ENCODE results near the gene DAGLA. TPM values are rescaled to one million over a fixed set of nuclear protein-coding genes. Genes with fewer than 3 reads are reported as not detected.

Gene DAGLA
- total and polyA plus RNA-seq, 2 donors (not counting 1 experiment from before 2014, with no cell fraction given), result 0.06 TPM; not detected in 1

- no peak overlapping the region for H3K4me3 ChIP-seq (ENCODE audit: control extremely low read depth in 1 of 5, extremely low read depth in 1 of 5, insufficient read depth in 1 of 5, low read depth in 2 of 5, low read length in 4 of 5)
- ATAC-seq (ENCODE audit: low read depth) (no peak), DNase-seq (no peak)
- WGBS (ENCODE audit: insufficient coverage), result 76% methylated on average over 8 of the region's 9 CpGs
- H3K27ac ChIP-seq (ENCODE audit: low read length in 2 of 2), result no peak overlapping the region
- H3K4me2 ChIP-seq (replicated peaks; ENCODE audit: low read depth, low read length, poor library complexity, severe bottlenecking), result no peak overlapping the region
- no peaks in the 10 kb centered on the region for H3K36me3 ChIP-seq (replicated peaks in 1 of 2; ENCODE audit: control extremely low read depth in 1 of 2, control insufficient read depth in 1 of 2, extremely low read depth in 1 of 2, insufficient read depth in 2 of 2, low read length in 1 of 2)
- H3K4me1 ChIP-seq (ENCODE audit: control insufficient read depth in 2 of 2, insufficient read depth in 2 of 2, low read length in 2 of 2), result peaks cover 0 to 3% of the 10 kb centered on the region in 2 donors
- no peaks in the 10 kb centered on the region for H3K4me1 Mint-ChIP-seq
- H3K4me3 Mint-ChIP-seq, result no peak overlapping the region
- no peak overlapping the region for H3K9ac ChIP-seq (ENCODE audit: low read length)
- peaks cover 0 to 7% (median 0%) of the 10 kb centered on the region in 4 experiments for H3K27me3 ChIP-seq (replicated peaks in 1 of 4; ENCODE audit: control extremely low read depth in 1 of 4, control insufficient read depth in 3 of 4, insufficient read depth in 4 of 4, low read length in 3 of 4)
- intact Hi-C loops (cut with micrococcal nuclease), result no loop called here
- H3K27me3 Mint-ChIP-seq, result no peaks in the 10 kb centered on the region
- TF ChIP-seq CTCF (IDR thresholded peaks at IDR 0.05), result no peak
- H4K20me1 ChIP-seq (ENCODE audit: control insufficient read depth, insufficient read depth, low read length, poor library complexity, severe bottlenecking), result no peaks in the 10 kb centered on the region
- peaks cover 0 to 16% (median 0%) of the 10 kb centered on the region in 3 donors for H3K9me3 ChIP-seq (ENCODE audit: control extremely low read depth in 1 of 3, control insufficient read depth in 2 of 3, insufficient read depth in 1 of 3, low read length in 2 of 3)
- no peak overlapping the region for H3K27ac Mint-ChIP-seq
- H3K9me3 Mint-ChIP-seq (ENCODE audit: insufficient read depth), result no peaks in the 10 kb centered on the region
- no peak overlapping the region for H2AFZ ChIP-seq (ENCODE audit: insufficient read depth, low read depth, low read length, poor library complexity, severe bottlenecking)
- no peaks in the 10 kb centered on the region for H3K79me2 ChIP-seq (ENCODE audit: control insufficient read depth, insufficient read depth, low read length)
- POLR2A ChIA-PET, result interaction anchor here (0.6 to 0.7 kb wide), 2 partner anchors 38 to 1649 kb away, joined by 3 to 4 read pairs; no protein-coding TSS in a partner anchor
- CTCF ChIA-PET, result interaction anchor here (0.8 to 2.8 kb wide), 5 partner anchors 17 to 191 kb away, joined by 3 to 55 read pairs (median 9); no protein-coding TSS in a partner anchor
Observed at GRCh38 chr11:61637277-61637676, 42.9 kb upstream of the DAGLA start.

GRCh38 chr11:61639816-61640443 lies 40.3 kb upstream of the DAGLA start:
- ATAC-seq (ENCODE audit: low read depth), result no peak
- CTCF ChIA-PET, result interaction anchor here (0.6 to 2.8 kb wide), 3 partner anchors 10 to 193 kb away, joined by 3 to 55 read pairs (median 13); no protein-coding TSS in a partner anchor
- no peaks in the 10 kb centered on the region for H3K27me3 Mint-ChIP-seq
- intact Hi-C loops (cut with micrococcal nuclease), result no loop called here
- Histone ChIP-seq H2AFZ (ENCODE audit: insufficient read depth, low read depth, low read length, poor library complexity, severe bottlenecking) (no peak overlapping the region), H3K27me3 (replicated peaks in 1 of 4; ENCODE audit: control extremely low read depth in 1 of 4, control insufficient read depth in 3 of 4, insufficient read depth in 4 of 4, low read length in 3 of 4) (peaks cover 0 to 7% (median 0%) of the 10 kb centered on the region in 4 experiments), H3K4me1 (ENCODE audit: control insufficient read depth in 2 of 2, insufficient read depth in 2 of 2, low read length in 2 of 2) (peaks cover 0 to 4% of the 10 kb centered on the region in 2 donors), H3K9me3 (ENCODE audit: control extremely low read depth in 1 of 3, control insufficient read depth in 2 of 3, insufficient read depth in 1 of 3, low read length in 2 of 3) (peaks cover 0 to 3% (median 0%) of the 10 kb centered on the region in 3 donors), H3K4me3 (ENCODE audit: control extremely low read depth in 1 of 5, extremely low read depth in 1 of 5, insufficient read depth in 1 of 5, low read depth in 2 of 5, low read length in 4 of 5) (no peak overlapping the region), H3K9ac (ENCODE audit: low read length) (no peak overlapping the region), H3K4me2 (replicated peaks; ENCODE audit: low read depth, low read length, poor library complexity, severe bottlenecking) (no peak overlapping the region), H3K36me3 (replicated peaks in 1 of 2; ENCODE audit: control extremely low read depth in 1 of 2, control insufficient read depth in 1 of 2, extremely low read depth in 1 of 2, insufficient read depth in 2 of 2, low read length in 1 of 2) (no peaks in the 10 kb centered on the region), H3K79me2 (ENCODE audit: control insufficient read depth, insufficient read depth, low read length) (no peaks in the 10 kb centered on the region), H4K20me1 (ENCODE audit: control insufficient read depth, insufficient read depth, low read length, poor library complexity, severe bottlenecking) (no peaks in the 10 kb centered on the region), H3K27ac (ENCODE audit: low read length in 2 of 2) (no peak overlapping the region)
- H3K4me3 Mint-ChIP-seq, result no peak overlapping the region
- DNase-seq, result no peak
- no peak for TF ChIP-seq CTCF (IDR thresholded peaks at IDR 0.05)
- H3K27ac Mint-ChIP-seq, result no peak overlapping the region
- H3K9me3 Mint-ChIP-seq (ENCODE audit: insufficient read depth), result no peaks in the 10 kb centered on the region
- no peaks in the 10 kb centered on the region for H3K4me1 Mint-ChIP-seq
- 84% methylated on average over 3 of the region's 7 CpGs for WGBS (ENCODE audit: insufficient coverage)
- POLR2A ChIA-PET, result no interaction called here
